K562 (cell line): Measurements from ENCODE around the gene HDAC1. TPM values are rescaled to one million over a fixed set of nuclear protein-coding genes. Genes with fewer than 3 reads are reported as not detected.

Experiments used
- CCNT2 ChIP-seq: IDR thresholded peaks from 2 replicates; pipeline ENCODE4 v1.6.1; 2011; ENCODE audit warnings: borderline replicate concordance, low read depth, mild to moderate bottlenecking, moderate library complexity, mixed read lengths, low read length; ENCODE audit not compliant: insufficient read length; ENCODE audit errors: extremely low read depth
- COPS2 ChIP-seq: fragments of 450-650 bp; conservative IDR thresholded peaks from 2 replicates; pipeline ENCODE4 v1.6.1; 2016; ENCODE audit warnings: mild to moderate bottlenecking, moderate library complexity
- FOS ChIP-seq: IDR thresholded peaks from 3 replicates; pipeline ENCODE4 v1.6.1; 2011; ENCODE audit not compliant: insufficient read length; ENCODE audit errors: extremely low read depth
- FOXP4 ChIP-seq: sonication (generic); formaldehyde crosslinking; IDR thresholded peaks from 2 replicates; pipeline ENCODE4 v1.8.0; 2022; ENCODE audit warnings: mild to moderate bottlenecking, missing genetic modification reagents, borderline replicate concordance
- GTF2A2 ChIP-seq: IDR thresholded peaks from 2 replicates; pipeline ENCODE4 v1.6.1; 2016; ENCODE audit warnings: mild to moderate bottlenecking, missing genetic modification characterization, missing compliant biosample characterization
- KDM5B ChIP-seq: fragments of 200-600 bp; sonication (generic); IDR thresholded peaks from 2 replicates; pipeline ENCODE4 v1.6.1; 2012; ENCODE audit warnings: low read depth, mild to moderate bottlenecking, moderate library complexity, low read length, control low read depth, inconsistent platforms; ENCODE audit not compliant: insufficient replicate concordance
- MCM2 ChIP-seq: fragments of 450-650 bp; IDR thresholded peaks from 2 replicates; pipeline ENCODE4 v1.6.1; 2017; ENCODE audit warnings: low read depth, mild to moderate bottlenecking
- MEF2A ChIP-seq: IDR thresholded peaks from 2 replicates; pipeline ENCODE4 v1.6.1; 2011; ENCODE audit warnings: low read depth, mild to moderate bottlenecking, low read length, moderate library complexity; ENCODE audit not compliant: control insufficient read depth
- MTA1 ChIP-seq: fragments of 450-650 bp; IDR thresholded peaks from 2 replicates; pipeline ENCODE4 v1.6.1; 2017; ENCODE audit warnings: borderline replicate concordance
- PKNOX1 ChIP-seq: fragments of 450-650 bp; IDR thresholded peaks from 2 replicates; pipeline ENCODE4 v1.6.1; 2016
- PURB ChIP-seq: sonication (generic); formaldehyde crosslinking; IDR thresholded peaks from 2 replicates; pipeline ENCODE4 v1.9.0; 2021; ENCODE audit warnings: low read depth, mild to moderate bottlenecking, missing genetic modification reagents
- RBBP5 ChIP-seq: fragments of 200-600 bp; sonication (generic); IDR thresholded peaks from 2 replicates; pipeline ENCODE4 v1.6.1; 2012; ENCODE audit warnings: borderline replicate concordance, mild to moderate bottlenecking, low read length, control low read depth, inconsistent platforms; ENCODE audit not compliant: insufficient read depth, poor library complexity, severe bottlenecking
- ZBTB33 ChIP-seq: sonication (generic); formaldehyde crosslinking; IDR thresholded peaks from 2 replicates; pipeline ENCODE4 v1.8.1; 2023; ENCODE audit warnings: mild to moderate bottlenecking, missing genetic modification reagents
- ZNF143 ChIP-seq: sonication (generic); formaldehyde crosslinking; IDR thresholded peaks from 2 replicates; pipeline ENCODE4 v1.9.0; 2022; ENCODE audit warnings: mild to moderate bottlenecking, missing genetic modification reagents
- ZNF398 ChIP-seq: fragments of 250-450 bp; sonication (Bioruptor Pico); IDR thresholded peaks from 2 replicates; pipeline ENCODE4 v1.8.0; 2021; ENCODE audit warnings: moderate library complexity, mild to moderate bottlenecking, inconsistent platforms
- polyA plus RNA-seq, 8 experiments: library from polyadenylated mRNA; depleted of rRNA in 4 of 8; stranded (reverse) in 5 of 8; unstranded in 3 of 8; fragments of >200 nt; fragmentation: Nextera tagmentation in 2 of 8; fragmentation: Illumina TruSeq in 1 of 8; extraction: Ambion mirVana in 2 of 8; extraction: Trizol in 1 of 8; gene quantifications; 2 replicates each; pipeline versions ENCODE4 v1.2.1 to v1.2.3, GENCODE V29; 2011 to 2014; ENCODE audit warnings: inconsistent platforms in 1 of 8, missing spikeins in 1 of 8
- total RNA-seq, 7 experiments: library from RNA; depleted of rRNA in 6 of 7; stranded (reverse); fragments of >200 nt in 6 of 7; fragmentation: Illumina TruSeq in 2 of 7; extraction: Trizol in 2 of 7; gene quantifications; 2 replicates each; pipeline versions ENCODE4 v1.2.1 to v1.2.3, GENCODE V29; 2011 to 2021; ENCODE audit warnings: low replicate concordance in 1 of 7

Gene HDAC1
- total and polyA plus RNA-seq, 9 of the 15 experiments (the other 6 are each of a cell fraction or from before 2014, with no cell fraction given), result 169 to 384 (median 193) TPM

- peak; percentile 52; the same call in 1 of the 2 replicates for TF ChIP-seq FOXP4 (CRISPR knock-in tag)
- no peak for TF ChIP-seq MEF2A
- TF ChIP-seq MCM2, result no peak
- TF ChIP-seq RBBP5, result peak; percentile 19
- no peak for TF ChIP-seq ZNF398 (CRISPR knock-in tag)
- TF ChIP-seq MTA1, result no peak
- TF ChIP-seq PURB (CRISPR knock-in tag), result no peak
- peak; percentile 98 for TF ChIP-seq KDM5B
- TF ChIP-seq PKNOX1, result no peak
- TF ChIP-seq FOS, result no peak
- TF ChIP-seq ZBTB33 (CRISPR knock-in tag), result peak; percentile 54; the same call in 1 of the 2 replicates
- peak; percentile 45 for TF ChIP-seq CCNT2
- TF ChIP-seq ZNF143, result no peak
- TF ChIP-seq COPS2, result no peak
- TF ChIP-seq GTF2A2 (tag), result peak; percentile 92
These were observed 44.1 kb downstream of the HDAC1 start, which contains the start of gene MARCKSL1 (continued) for GRCh38 chr1:32335790-32336590.
